Smooth muscle cell (in vitro differentiated cells): Measurements from ENCODE around the gene DDX6. TPM values are rescaled to one million over a fixed set of nuclear protein-coding genes. Genes with fewer than 3 reads are reported as not detected.

Experiments used
- DNase-seq: peaks from one replicate; lab custom pipeline; 2025; ENCODE audit not compliant: unreplicated experiment; lab: John Stamatoyannopoulos, UW
- H2AFZ ChIP-seq: fragments of 200-600 bp; sonication (generic); 2 replicates; pipeline ENCODE4 v1.6.0; 2016; ENCODE audit warnings: antibody characterized with exemption, low read depth, mild to moderate bottlenecking
- H3F3A ChIP-seq: fragments of 200-600 bp; sonication (generic); 2 replicates; pipeline ENCODE4 v1.6.0; 2017; ENCODE audit warnings: antibody characterized with exemption, low read depth
- H3K27ac ChIP-seq: fragments of 200-600 bp; sonication (generic); 2 replicates; pipeline ENCODE4 v1.5.1; 2016; ENCODE audit warnings: low read depth, mild to moderate bottlenecking
- H3K27me3 ChIP-seq: fragments of 200-600 bp; sonication (generic); 2 replicates; pipeline ENCODE4 v1.6.1; 2016; ENCODE audit warnings: low read depth, mild to moderate bottlenecking
- H3K36me3 ChIP-seq: fragments of 200-600 bp; sonication (generic); 2 replicates; pipeline ENCODE4 v1.5.1; 2016; ENCODE audit warnings: low read depth
- H3K4me1 ChIP-seq: fragments of 200-600 bp; sonication (generic); 2 replicates; pipeline ENCODE4 v1.5.1; 2016; ENCODE audit warnings: low read depth
- H3K4me2 ChIP-seq: fragments of 200-600 bp; sonication (generic); 2 replicates; pipeline ENCODE4 v1.6.0; 2016; ENCODE audit warnings: mild to moderate bottlenecking
- H3K4me3 ChIP-seq: fragments of 200-600 bp; sonication (generic); 2 replicates; pipeline ENCODE4 v1.5.1; 2016; ENCODE audit warnings: mild to moderate bottlenecking
- H3K79me2 ChIP-seq: fragments of 200-600 bp; sonication (generic); 2 replicates; pipeline ENCODE4 v1.6.0; 2016; ENCODE audit warnings: low read depth, mild to moderate bottlenecking
- H3K9ac ChIP-seq: fragments of 200-600 bp; sonication (generic); 2 replicates; pipeline ENCODE4 v1.6.0; 2016; ENCODE audit warnings: low read depth
- H3K9me3 ChIP-seq: fragments of 200-600 bp; sonication (generic); replicated peaks from 2 replicates; pipeline ENCODE4 v1.5.1; 2016; ENCODE audit warnings: low read depth
- H4K20me1 ChIP-seq: fragments of 200-600 bp; sonication (generic); 2 replicates; pipeline ENCODE4 v1.6.0; 2016; ENCODE audit warnings: low read depth
- WGBS: methylation state at CpG from one replicate; pipeline ENCODE4 v1.1.7; 2016; ENCODE audit warnings: low lambda C conversion rate; 5-methylcytosine and 5-hydroxymethylcytosine counted together
- polyA plus RNA-seq: library from polyadenylated mRNA; unstranded; fragments of >200 nt; fragmentation: Nextera tagmentation; extraction: Ambion mirVana; gene quantifications from 2 replicates; pipeline ENCODE4 v1.2.1, GENCODE V29; 2016
- total RNA-seq: library from RNA; depleted of rRNA; stranded (reverse); fragments of >200 nt; gene quantifications from 2 replicates; pipeline ENCODE4 v1.2.3, GENCODE V29; 2014
- TF ChIP-seq, protein P1 (sequence below): fragments of 200-600 bp; sonication (generic); IDR thresholded peaks from 2 replicates; pipeline ENCODE4 v1.5.1; 2017; ENCODE audit warnings: borderline replicate concordance, mild to moderate bottlenecking, antibody characterized with exemption; ENCODE audit not compliant: insufficient read depth, poor library complexity, severe bottlenecking

The DDX6 gene
- total and polyA plus RNA-seq, 2 experiments from 2014 or later, result 17.9 to 187 TPM

DNA sequence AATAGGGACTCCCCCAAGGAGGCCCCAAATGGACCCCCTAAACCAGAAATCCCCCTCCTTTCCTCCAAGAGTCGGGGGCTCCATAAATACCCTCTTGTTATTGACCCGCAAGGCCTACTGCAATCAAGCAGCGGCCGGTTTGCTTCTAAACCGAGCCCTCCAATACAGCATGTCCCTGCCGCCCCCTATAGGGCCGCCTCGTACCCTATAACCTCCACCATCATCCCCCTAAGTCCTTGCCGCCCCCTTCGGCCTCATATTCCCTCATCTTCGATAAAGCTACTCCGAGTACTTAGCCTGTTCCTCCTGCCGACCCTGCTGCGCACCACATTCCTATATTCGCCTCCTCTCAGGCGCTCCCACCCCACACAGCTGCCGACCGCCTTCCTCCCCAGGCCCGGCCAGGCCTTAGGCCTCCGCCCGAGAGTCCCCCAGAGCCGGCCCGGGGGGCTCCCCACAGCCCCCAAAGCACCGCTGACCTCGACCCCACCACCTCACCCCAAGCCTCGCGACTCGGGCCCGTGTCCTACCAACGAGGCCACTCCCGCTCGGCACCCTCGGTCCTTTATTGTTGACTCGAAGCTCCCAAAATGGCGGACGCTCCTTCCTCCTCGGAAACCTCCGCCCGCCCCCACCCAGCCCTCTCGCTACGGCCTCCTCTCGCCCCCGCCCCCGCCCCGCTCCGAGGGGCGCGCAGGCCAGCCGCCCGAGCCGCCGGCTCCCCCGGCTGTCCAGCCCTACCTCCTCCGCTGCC lies 430 bp downstream of the DDX6 start:
- Histone ChIP-seq H3K27ac (peak overlapping the region; percentile 100), H2AFZ (peak overlapping the region; percentile 82), H3K4me1 (peaks cover 15% of the 10 kb centered on the region), H3K27me3 (no peaks in the 10 kb centered on the region), H3K4me3 (peak overlapping the region; percentile 99), H3K9me3 (no peaks in the 10 kb centered on the region), H3K9ac (peak overlapping the region; percentile 100), H4K20me1 (peaks cover 47% of the 10 kb centered on the region), H3K36me3 (no peaks in the 10 kb centered on the region), H3K4me2 (peak overlapping the region; percentile 92), H3F3A (peaks cover 24% of the 10 kb centered on the region), H3K79me2 (peaks cover 52% of the 10 kb centered on the region)
- WGBS, result 2% methylated on average over 22 of the region's 54 CpGs
- TF ChIP-seq, protein P1, sequence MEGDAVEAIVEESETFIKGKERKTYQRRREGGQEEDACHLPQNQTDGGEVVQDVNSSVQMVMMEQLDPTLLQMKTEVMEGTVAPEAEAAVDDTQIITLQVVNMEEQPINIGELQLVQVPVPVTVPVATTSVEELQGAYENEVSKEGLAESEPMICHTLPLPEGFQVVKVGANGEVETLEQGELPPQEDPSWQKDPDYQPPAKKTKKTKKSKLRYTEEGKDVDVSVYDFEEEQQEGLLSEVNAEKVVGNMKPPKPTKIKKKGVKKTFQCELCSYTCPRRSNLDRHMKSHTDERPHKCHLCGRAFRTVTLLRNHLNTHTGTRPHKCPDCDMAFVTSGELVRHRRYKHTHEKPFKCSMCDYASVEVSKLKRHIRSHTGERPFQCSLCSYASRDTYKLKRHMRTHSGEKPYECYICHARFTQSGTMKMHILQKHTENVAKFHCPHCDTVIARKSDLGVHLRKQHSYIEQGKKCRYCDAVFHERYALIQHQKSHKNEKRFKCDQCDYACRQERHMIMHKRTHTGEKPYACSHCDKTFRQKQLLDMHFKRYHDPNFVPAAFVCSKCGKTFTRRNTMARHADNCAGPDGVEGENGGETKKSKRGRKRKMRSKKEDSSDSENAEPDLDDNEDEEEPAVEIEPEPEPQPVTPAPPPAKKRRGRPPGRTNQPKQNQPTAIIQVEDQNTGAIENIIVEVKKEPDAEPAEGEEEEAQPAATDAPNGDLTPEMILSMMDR, result peak; percentile 32
- DNase-seq, result peak; percentile 85

DNA sequence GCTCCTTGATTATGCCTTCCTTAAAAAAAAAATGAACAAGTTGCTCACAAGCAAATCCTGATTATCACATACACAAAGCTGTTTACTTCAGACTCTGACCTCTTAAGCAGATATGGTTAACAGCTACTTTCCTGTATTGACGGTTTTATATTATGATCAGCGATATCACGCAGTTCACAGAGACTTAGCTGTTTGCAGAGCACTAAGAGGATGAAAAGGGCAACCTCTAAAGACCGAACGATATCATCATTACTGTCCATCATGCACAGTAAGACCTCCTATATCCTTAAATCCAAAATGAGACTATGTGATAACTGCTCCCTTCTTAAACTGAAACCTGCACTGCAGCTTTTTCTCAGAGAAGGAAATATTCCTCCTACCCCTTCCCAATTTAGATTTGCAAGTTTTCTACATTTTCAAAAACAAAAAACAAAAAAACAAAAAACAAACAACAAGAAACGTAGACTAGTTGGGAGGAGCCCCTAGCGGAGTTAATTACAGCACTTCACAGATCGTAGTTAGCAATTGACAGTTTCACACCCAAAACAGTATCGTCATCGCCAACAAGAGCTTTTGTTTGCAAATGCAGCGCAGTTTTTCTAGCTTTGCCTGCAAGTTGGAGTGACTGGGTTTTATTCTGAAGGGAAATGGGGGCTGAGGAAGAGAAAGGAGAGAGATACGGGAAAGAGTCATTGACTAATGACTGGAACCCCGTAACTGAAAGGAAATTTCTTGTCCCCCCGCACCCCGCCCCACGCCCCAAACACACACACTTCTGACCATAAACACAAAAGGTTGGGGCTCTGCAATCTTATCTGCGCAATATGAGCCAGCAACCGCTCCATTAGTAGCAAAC lies 1.2 kb downstream of the DDX6 start:
- Histone ChIP-seq H3K36me3 (peaks cover 5% of the 10 kb centered on the region), H3F3A (peaks cover 24% of the 10 kb centered on the region), H4K20me1 (peaks cover 55% of the 10 kb centered on the region), H3K9me3 (no peaks in the 10 kb centered on the region), H3K4me1 (peaks cover 15% of the 10 kb centered on the region), H3K79me2 (peaks cover 61% of the 10 kb centered on the region), H2AFZ (no peak overlapping the region), H3K4me3 (peak overlapping the region; percentile 99), H3K4me2 (peak overlapping the region; percentile 92), H3K27me3 (no peaks in the 10 kb centered on the region), H3K9ac (peak overlapping the region; percentile 100), H3K27ac (peak overlapping the region; percentile 100)
- 6% methylated on average over 18 of the region's 18 CpGs for WGBS
- TF ChIP-seq, protein P1, result no peak
- no peak for DNase-seq

DNA sequence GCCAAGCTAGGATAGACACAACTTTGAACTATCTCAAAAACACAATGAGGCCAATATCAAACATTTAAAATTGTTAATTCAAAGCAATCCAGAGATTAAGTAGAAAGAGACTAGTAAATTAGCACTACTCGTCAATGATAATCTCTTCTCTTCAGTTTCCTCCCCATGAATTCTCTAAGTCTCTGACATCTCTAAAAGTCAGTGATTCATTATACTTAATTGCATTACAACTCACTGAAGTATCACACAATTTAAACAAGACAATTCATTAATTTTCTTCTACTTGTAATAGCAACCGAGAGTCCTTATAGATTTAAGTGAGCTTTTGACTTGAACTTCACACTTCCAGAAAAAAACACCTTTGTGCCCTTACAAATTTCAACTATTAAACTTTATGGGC lies 4.3 kb downstream of the DDX6 start:
- H3K4me1 ChIP-seq, result peaks cover 8% of the 10 kb centered on the region
- peaks cover 5% of the 10 kb centered on the region for H3K36me3 ChIP-seq
- TF ChIP-seq, protein P1, result no peak
- H3F3A ChIP-seq, result peaks cover 7% of the 10 kb centered on the region
- no peak for DNase-seq
- H3K9me3 ChIP-seq, result no peaks in the 10 kb centered on the region
- WGBS, result 67% methylated on average over 2 of the region's 2 CpGs
- no peak overlapping the region for H3K4me3 ChIP-seq
- H4K20me1 ChIP-seq, result peaks cover 86% of the 10 kb centered on the region
- H3K27me3 ChIP-seq, result no peaks in the 10 kb centered on the region
- peak overlapping the region; percentile 56 for H3K4me2 ChIP-seq
- H3K9ac ChIP-seq, result no peak overlapping the region
- peaks cover 91% of the 10 kb centered on the region for H3K79me2 ChIP-seq
- peak overlapping the region; percentile 65 for H3K27ac ChIP-seq
- no peak overlapping the region for H2AFZ ChIP-seq
